Stimulated activated CD4-positive, alpha-beta T cell treated with anti-CD3 and anti-CD28 coated beads, Interleukin-15, amount 100 ng/mL, for 48 hours (primary cell): Measurements from ENCODE around the gene RPS6KA2.

Experiments
- DNase-seq, 2 donors: peaks; one replicate each; pipeline ENCODE4 v3.0.0-alpha.2; 2020; ENCODE audit warnings: low read depth in 2 of 2

Gene RPS6KA2

GRCh38 chr6:166466178-166467122 is 160.6 kb downstream of the RPS6KA2 start:
- no peak for DNase-seq

DNA sequence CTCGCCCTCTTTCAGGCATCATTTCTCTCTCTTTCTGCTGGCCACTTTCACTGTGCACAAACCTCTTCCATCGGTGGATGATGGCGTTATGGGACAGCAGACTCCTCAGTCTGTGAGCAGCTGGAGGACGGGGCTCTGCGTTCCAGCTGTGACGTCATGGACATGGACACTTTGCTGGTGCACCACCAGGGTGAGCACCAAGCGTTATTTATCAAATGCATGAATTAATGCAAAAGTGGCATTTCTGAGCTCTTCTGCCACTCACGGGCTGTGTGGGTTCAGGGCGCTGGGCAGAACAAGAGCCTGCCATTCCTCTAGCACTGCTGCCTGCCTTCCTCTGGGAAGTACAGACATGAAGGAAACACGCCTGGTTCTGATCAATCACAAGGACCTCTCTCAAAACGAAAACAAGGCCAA is 161.4 kb downstream of the RPS6KA2 start:
- DNase-seq: no peak

- no peak for DNase-seq
These were observed 162.1 kb downstream of the RPS6KA2 start for GRCh38 chr6:166465003-166465399.

- DNase-seq: no peak
These were observed 162.7 kb downstream of the RPS6KA2 start for GRCh38 chr6:166464068-166465002.

- DNase-seq: no peak
These were observed 163.5 kb downstream of the RPS6KA2 start for GRCh38 chr6:166463359-166464067.

- DNase-seq: no peak
These were observed 164.5 kb downstream of the RPS6KA2 start for GRCh38 chr6:166462461-166463135.

DNA sequence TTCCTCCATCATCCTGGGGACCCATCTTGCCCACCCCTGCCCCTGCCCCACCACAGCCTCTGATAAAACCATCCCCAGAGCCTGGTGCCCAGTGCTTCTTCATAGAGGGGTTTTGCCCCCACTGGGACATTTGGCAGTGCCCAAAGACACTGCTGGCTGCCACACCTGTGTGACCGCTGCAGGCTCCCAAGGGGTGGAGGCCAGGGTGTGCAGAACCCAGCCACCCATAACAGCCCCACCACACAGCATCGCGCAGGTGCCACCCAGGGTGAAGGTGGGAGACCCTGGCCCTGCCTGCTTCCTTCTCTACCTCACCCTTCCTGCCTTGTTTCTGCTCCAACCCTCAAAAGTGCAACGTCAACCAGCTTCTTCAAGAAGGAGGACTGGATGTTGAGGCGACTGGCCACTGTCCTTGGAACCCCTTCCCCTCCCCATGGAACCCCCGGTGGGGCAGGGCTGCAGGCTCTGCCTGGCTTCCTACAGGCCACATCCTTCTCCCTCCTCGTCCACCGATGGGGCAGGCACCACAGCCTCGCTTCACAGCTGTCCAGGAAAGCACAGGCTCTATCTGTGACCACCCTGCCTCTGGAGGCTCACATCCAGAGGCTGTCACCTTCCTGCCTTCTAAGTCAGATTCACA is 165.1 kb downstream of the RPS6KA2 start:
- no peak for DNase-seq

DNA sequence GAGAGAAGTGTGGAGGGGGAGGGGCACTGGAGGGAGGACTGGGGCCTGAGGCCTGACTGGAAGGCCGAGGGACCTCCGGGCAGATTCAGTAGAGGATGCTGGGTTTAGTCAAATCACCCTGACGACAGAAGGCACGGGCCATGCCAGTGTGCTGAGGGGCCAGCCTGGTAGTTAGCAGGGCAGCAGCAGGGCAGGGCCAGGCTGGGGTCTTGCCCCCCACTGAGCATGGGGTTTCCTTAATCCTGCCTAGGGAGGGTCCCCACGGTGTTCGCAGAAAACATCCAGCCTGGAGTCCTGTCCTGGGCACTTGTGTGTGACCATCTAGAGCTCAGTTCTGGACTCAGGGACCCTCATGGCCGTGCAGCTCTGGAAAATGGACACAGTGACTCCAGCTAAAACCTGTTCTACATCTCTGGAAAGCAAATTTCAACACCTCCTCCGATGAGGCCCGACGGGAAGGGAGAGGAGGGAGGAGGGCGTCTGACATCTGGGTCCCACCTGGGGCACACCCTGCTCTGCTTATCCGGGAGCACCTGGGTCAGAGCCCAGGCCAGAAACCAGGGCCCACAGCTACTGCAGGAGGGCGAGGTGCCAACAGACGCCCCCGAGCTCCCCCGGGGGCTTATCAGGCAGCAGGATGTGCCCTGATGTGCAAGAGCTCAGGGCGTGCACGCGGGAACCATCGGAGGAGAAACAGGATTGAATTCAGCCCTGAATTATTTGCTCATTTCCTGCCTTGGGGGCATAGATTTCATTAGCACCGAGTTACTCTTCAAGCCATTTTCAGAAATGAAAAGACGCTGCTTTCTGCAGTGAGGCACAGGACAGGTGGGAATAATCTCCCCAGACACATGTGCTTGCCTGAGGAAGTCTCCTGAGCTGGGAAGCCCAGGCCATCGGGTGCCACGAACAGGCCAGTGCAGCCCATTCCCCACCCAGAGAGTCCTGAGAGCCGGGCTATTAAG is 166.3 kb downstream of the RPS6KA2 start:
- no peak for DNase-seq

DNA sequence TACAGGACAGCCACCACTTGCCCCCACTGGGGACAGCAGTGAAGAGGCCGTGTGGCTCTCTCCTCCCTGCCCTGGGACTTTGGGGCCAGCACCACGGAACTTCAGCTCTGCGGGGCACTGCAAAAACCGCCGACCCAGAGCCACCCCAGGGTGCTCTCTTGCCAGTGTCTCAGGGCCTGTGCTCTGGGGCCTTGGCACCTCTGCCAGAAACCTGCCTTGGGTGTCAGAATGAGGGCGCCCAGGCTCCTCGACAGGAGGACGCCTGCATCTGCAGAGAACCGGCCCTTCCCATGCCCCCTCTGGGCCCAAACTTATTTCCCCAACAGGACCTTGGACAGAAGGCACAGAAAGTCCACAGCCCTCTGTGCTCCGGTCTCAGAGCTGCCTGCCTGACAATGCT is 167.1 kb downstream of the RPS6KA2 start:
- DNase-seq: no peak

- no peak for DNase-seq
These were observed 167.8 kb downstream of the RPS6KA2 start for GRCh38 chr6:166459272-166459671.

GRCh38 chr6:166456395-166457156 is 170.5 kb downstream of the RPS6KA2 start:
- DNase-seq: no peak

DNA sequence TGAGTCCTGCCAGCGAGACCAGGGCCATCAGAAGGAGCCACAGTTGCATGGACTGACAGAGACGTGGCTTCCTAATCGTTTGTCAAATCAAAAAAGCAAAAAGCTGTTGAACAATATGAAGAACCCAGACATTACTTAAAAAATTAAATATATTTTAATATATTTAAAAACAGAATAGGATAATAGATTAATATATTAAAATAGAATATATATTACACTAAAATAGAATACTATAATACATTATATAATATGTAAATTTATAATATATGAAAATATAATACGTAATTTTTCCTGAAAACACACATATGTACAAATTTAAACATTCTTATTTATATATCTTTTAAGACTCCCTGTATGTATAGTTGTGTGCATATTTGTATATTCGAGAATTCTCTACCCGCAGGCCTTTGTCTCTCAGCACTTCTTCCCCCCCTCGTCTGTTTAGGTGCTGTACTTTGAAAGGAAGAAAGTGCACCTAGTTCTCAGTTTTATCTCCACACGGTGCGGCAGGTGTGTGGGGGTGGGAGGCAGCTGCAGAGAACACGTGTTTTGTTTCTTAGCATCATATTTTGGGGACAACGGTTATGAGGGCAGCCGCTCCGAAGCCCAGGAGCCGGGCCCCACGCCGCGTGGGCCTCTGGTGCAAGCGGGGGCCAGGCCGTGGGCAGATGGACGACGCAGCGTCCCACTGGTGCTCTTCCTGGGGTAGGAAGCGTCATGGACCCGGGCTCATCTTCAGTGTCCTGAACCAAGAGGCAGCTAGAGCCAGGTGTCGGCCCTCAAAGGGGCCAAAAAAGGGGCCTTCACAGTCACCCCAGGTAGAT is 172.1 kb downstream of the RPS6KA2 start:
- no peak for DNase-seq

- no peak for DNase-seq
These were observed 173.4 kb downstream of the RPS6KA2 start for GRCh38 chr6:166453651-166454050.

GRCh38 chr6:166450167-166450873 is 176.7 kb downstream of the RPS6KA2 start:
- DNase-seq: no peak

DNA sequence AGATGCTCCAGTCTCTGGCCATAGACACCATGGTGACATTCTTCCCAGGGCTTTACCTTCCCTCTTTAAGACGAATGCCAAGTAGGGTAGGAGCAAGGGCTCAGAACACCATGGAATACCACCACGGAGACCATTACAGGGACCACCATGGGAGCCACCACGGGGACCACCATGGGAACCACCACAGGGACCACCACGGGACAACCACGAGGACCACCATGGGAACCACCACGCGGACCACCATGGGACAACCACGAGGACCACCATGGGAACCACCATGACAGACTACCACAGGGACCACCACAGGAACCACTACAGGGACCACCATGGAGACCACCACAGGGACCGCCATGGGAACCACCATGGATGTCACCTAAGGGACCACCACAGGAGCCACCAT is 177.4 kb downstream of the RPS6KA2 start:
- DNase-seq: no peak

DNA sequence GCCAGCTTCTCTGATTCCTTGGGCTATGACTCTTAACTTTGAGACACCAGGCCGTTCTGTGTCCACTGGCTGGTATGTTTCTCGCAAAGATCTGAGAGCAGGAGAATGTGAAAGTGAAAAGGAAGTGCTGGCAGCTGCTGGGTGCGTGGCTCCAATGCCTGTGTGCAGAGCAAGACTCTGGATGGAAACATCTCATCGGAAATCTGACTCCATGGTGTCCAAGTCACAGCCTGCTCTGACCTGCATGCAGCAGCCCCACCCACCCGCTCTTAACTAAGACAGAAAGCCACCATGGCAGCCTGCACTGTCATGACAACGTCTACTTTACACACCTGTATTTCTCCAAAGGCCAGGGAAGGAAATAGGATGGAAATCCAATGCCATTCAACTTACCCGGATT is 178.0 kb downstream of the RPS6KA2 start:
- no peak for DNase-seq

GRCh38 chr6:166448432-166448831 is 178.6 kb downstream of the RPS6KA2 start:
- no peak for DNase-seq
